22Rv1 (cell line): ENCODE data around the gene PSG1.
"Not testable (repeated sequence)": the region's sequence is repeated elsewhere in the genome, so short reads cannot be mapped to it uniquely, and the experiment has no call there.

Source experiments
- ZFX ChIP-seq: fragments of 450-650 bp; IDR thresholded peaks from 2 replicates; pipeline ENCODE4 v1.6.1; 2017; ENCODE audit warnings: antibody characterized with exemption, borderline replicate concordance
- TF ChIP-seq, protein P1 (sequence below): fragments of 450-650 bp; IDR thresholded peaks from 2 replicates; pipeline ENCODE4 v1.5.1; 2017; ENCODE audit warnings: mild to moderate bottlenecking

DNA sequence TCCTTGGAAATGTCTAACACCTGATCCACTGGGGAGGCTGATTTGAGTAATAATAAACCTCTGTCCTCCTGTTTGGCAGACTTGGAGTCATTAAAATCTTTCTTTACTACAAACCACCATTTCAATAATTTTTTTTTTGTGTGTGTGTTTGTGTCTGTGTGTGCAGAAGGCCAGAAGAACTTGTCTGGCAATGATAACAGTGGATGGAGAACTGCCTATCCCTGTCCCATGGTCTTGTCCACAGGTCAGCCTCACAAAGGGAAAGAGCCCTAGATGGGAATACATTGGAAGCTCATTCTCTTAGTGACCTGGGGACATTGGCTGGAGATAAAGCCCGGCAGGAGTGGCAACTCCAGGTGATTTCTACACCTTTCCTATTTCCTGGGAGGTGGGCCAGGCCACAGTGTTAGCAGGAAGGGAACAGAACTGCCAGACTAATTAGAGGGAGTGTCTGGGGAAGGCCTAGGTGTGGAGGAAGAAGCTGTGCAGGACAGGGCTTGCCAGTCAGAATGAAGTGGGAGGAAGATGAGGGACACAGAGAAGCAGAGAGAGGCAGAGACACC lies 27.7 kb downstream of the PSG1 start:
- TF ChIP-seq, protein P1, sequence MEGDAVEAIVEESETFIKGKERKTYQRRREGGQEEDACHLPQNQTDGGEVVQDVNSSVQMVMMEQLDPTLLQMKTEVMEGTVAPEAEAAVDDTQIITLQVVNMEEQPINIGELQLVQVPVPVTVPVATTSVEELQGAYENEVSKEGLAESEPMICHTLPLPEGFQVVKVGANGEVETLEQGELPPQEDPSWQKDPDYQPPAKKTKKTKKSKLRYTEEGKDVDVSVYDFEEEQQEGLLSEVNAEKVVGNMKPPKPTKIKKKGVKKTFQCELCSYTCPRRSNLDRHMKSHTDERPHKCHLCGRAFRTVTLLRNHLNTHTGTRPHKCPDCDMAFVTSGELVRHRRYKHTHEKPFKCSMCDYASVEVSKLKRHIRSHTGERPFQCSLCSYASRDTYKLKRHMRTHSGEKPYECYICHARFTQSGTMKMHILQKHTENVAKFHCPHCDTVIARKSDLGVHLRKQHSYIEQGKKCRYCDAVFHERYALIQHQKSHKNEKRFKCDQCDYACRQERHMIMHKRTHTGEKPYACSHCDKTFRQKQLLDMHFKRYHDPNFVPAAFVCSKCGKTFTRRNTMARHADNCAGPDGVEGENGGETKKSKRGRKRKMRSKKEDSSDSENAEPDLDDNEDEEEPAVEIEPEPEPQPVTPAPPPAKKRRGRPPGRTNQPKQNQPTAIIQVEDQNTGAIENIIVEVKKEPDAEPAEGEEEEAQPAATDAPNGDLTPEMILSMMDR, result not testable (repeated sequence)
- TF ChIP-seq ZFX, result not testable (repeated sequence)
